SK-N-MC (cell line): Measurements from ENCODE around the gene NTF3.

Source experiments
- EZH2 ChIP-seq: fragments of 200-600 bp; sonication (generic); IDR thresholded peaks from one replicate; pipeline ENCODE4 v1.6.1; 2017; ENCODE audit warnings: antibody characterized with exemption
- FOXP2 ChIP-seq: optimal IDR thresholded peaks from 2 replicates; pipeline ENCODE3; 2011; ENCODE audit warnings: mild to moderate bottlenecking, moderate library complexity; ENCODE audit not compliant: insufficient read depth; ENCODE audit errors: extremely low read length, control extremely low read depth
- POLR2AphosphoS5 ChIP-seq: IDR thresholded peaks from 2 replicates; pipeline ENCODE4 v1.6.1; 2012; ENCODE audit warnings: mild to moderate bottlenecking, low read depth, low read length, borderline replicate concordance

- no peak for TF ChIP-seq POLR2AphosphoS5
- no peak for TF ChIP-seq EZH2
- no peak for TF ChIP-seq FOXP2
Measured at GRCh38 chr12:5524769-5525436, 93.0 kb downstream of the NTF3 start.
